ENCODE data around the gene LRRC23. TPM values are rescaled to one million over a fixed set of nuclear protein-coding genes. Genes with fewer than 3 reads are reported as not detected.

LRRC23 gene
- total RNA-seq, 4 donors from 2014 or later: 8.7 to 16.4 (median 13.0) TPM

DNA sequence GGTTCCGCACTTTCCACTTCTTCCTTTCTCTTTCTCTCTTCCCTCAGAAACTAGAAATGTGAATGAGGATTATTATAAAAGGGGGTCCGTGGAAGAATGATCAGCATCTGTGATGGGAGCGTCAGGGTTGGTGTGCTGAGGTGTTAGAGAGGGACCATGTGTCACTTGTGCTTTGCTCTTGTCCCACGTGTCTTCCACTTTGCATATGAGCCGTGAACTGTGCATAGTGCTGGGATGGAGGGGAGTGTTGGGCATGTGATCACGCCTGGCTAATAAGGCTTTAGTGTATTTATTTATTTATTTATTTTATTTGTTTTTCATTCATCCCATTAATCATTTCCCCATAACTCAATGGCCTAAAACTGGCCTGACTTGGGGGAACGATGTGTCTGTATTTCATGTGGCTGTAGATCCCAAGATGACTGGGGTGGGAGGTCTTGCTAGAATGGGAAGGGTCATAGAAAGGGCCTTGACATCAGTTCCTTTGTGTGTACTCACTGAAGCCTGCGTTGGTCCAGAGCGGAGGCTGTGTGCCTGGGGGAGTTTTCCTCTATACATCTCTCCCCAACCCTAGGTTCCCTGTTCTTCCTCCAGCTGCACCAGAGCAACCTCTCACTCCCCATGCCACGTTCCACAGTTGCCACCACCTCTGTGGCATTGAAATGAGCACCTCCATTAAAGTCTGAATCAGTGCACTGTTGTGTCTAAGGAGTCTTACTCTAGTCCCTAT lies 18.5 kb downstream of the LRRC23 start:
- H3K4me1 ChIP-seq: peaks cover 25 to 32% of the 10 kb centered on the region in 2 donors
- WGBS, 2 donors: 86 to 89% methylated on average over 10 of the region's 10 CpGs
- TF ChIP-seq, protein P1, sequence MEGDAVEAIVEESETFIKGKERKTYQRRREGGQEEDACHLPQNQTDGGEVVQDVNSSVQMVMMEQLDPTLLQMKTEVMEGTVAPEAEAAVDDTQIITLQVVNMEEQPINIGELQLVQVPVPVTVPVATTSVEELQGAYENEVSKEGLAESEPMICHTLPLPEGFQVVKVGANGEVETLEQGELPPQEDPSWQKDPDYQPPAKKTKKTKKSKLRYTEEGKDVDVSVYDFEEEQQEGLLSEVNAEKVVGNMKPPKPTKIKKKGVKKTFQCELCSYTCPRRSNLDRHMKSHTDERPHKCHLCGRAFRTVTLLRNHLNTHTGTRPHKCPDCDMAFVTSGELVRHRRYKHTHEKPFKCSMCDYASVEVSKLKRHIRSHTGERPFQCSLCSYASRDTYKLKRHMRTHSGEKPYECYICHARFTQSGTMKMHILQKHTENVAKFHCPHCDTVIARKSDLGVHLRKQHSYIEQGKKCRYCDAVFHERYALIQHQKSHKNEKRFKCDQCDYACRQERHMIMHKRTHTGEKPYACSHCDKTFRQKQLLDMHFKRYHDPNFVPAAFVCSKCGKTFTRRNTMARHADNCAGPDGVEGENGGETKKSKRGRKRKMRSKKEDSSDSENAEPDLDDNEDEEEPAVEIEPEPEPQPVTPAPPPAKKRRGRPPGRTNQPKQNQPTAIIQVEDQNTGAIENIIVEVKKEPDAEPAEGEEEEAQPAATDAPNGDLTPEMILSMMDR (IDR thresholded peaks at IDR 0.05): no peak
- TF ChIP-seq POLR2A (IDR thresholded peaks at IDR 0.05): no peak
- H3K36me3 ChIP-seq: no peaks in the 10 kb centered on the region
- intact Hi-C loops (cut with DNase I): no loop called here
- DNase-seq: no peak
- no peaks in the 10 kb centered on the region for H3K9me3 ChIP-seq
- H3K27ac ChIP-seq: no peak overlapping the region
- H3K4me3 ChIP-seq (replicated peaks in 1 of 3): no peak overlapping the region
- H3K27me3 ChIP-seq: no peaks in the 10 kb centered on the region

DNA sequence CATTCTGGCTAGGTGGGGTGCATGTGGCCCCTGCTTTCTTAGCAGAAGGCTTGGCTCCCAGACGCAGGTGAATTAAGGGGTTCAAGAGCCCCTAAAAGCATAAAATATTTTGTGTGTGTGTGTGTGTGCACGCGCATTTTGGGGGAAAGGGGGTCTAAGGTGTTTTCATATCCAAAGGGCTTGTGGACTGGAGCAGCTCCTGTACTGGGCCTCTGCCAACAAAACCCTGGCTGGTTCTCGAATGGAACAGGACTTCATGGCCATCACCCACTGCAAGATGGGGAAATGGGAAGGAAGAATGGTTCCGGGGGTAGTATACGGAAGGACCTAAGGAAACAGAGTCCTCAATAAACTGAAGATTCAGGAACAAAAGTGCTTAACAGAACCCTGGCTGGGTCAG lies 19.2 kb downstream of the LRRC23 start:
- intact Hi-C loops (cut with DNase I): no loop called here
- no peak for TF ChIP-seq POLR2A (IDR thresholded peaks at IDR 0.05)
- TF ChIP-seq, protein P1 (IDR thresholded peaks at IDR 0.05): no peak
- peak overlapping the region; percentile 93 to 99 (median 98) for H3K27ac ChIP-seq
- no peaks in the 10 kb centered on the region for H3K9me3 ChIP-seq
- WGBS, 2 donors: 50 to 58% methylated on average over 6 of the region's 6 CpGs
- no peak overlapping the region for H3K4me3 ChIP-seq (replicated peaks in 1 of 3)
- no peaks in the 10 kb centered on the region for H3K36me3 ChIP-seq
- no peak for DNase-seq
- peaks cover 25 to 32% of the 10 kb centered on the region in 2 donors for H3K4me1 ChIP-seq
- no peaks in the 10 kb centered on the region for H3K27me3 ChIP-seq

DNA sequence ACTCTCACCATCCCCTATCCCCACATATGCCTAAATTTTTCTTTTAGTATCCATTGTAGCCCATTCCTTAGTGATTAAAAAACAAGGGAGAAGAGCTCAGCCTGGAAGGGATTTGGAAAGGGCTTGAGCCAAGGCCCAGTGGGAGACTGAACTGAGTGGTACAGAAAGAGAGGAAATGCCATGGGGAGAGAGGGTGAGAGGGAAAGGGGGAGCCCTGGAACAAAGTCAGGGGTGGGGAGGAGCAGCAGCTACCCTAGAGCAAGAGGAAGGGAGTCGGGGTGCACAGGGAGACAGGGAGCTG lies 20.6 kb downstream of the LRRC23 start:
- no peaks in the 10 kb centered on the region for H3K27me3 ChIP-seq
- H3K4me1 ChIP-seq: peaks cover 36 to 44% of the 10 kb centered on the region in 2 donors
- no peak for DNase-seq
- no peaks in the 10 kb centered on the region for H3K9me3 ChIP-seq
- H3K36me3 ChIP-seq: no peaks in the 10 kb centered on the region
- intact Hi-C loops (cut with DNase I): no loop called here
- H3K27ac ChIP-seq: peak overlapping the region; percentile 93 to 99 (median 98)
- TF ChIP-seq POLR2A (IDR thresholded peaks at IDR 0.05): no peak
- TF ChIP-seq, protein P1 (IDR thresholded peaks at IDR 0.05): no peak
- no peak overlapping the region for H3K4me3 ChIP-seq (replicated peaks in 1 of 3)
- whole genome bisulfite sequencing, 2 donors: 6 to 13% methylated on average over 1 of the region's 1 CpG

DNA sequence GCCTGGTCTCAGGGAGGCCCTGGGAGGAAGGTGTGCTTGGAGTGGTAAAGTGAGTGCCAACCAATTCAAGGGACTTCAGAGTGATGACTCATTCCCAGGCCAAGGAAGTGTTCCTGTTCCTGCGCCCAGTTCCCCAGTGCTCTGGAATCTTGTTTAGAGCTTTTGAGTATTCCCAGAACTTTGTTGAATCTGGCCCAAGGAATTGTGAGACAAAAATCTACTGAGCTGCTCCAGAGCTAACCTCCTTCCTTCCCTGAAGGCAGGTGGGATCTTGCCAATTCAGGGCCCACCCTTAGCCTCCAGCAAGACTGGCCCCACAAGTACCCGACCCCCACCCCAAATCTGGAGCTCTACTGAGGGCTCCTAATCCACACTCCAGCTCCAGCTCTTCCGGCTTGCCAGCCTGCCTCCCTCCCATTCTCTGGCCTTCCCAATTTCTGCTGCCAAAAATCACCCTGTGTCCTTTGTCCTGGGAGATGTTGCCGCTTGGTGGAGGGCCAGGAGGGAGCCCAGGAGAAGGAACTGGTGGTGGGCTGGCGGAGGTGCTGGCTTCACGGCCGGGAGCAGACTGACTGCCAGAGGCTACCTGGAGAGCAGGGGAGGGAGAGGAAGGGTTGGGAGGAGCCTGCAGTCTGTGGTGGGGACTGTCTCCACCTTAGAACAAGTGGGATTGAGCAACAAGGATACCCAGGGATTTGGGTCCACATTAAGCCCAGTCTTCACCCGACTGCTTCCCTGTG lies 21.1 kb downstream of the LRRC23 start:
- DNase-seq: peak; percentile 81 to 82
- Histone ChIP-seq H3K27ac (peak overlapping the region; percentile 93 to 99 (median 98)), H3K9me3 (no peaks in the 10 kb centered on the region), H3K4me3 (replicated peaks in 1 of 3) (peak overlapping the region in 2 of 3 donors; percentile 8 to 79), H3K36me3 (no peaks in the 10 kb centered on the region), H3K4me1 (peaks cover 39 to 46% of the 10 kb centered on the region in 2 donors), H3K27me3 (no peaks in the 10 kb centered on the region)
- TF ChIP-seq POLR2A (IDR thresholded peaks at IDR 0.05): peak in 1 of 2 donors; percentile 72
- TF ChIP-seq, protein P1 (IDR thresholded peaks at IDR 0.05): peak in 1 of 6 experiments; percentile 24
- intact Hi-C loops (cut with DNase I): no loop called here
- WGBS, 2 donors: 9 to 14% methylated on average over 8 of the region's 8 CpGs

Data from thyroid gland (tissue), 4 donors.